ENCODE results near the gene APOD.
"Not testable (repeated sequence)": the region's sequence is repeated elsewhere in the genome, so short reads cannot be mapped to it uniquely, and the experiment has no call there.

DNA sequence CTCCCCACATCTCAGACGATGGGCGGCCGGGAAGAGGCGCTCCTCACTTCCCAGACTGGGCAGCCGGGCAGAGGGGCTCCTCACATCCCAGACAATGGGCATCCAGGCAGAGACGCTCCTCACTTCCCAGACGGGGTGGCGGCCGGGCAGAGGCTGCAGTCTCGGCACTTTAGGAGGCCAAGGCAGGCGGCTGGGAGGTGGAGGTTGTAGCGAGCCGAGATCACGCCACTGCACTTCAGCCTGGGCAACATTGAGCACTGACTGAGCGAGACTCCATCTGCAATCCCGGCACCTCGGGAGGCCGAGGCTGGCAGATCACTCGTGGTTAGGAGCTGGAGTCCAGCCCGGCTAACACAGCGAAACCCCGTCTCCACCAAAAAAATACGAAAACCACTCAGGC lies 16.2 kb upstream of the APOD start:
- TF ChIP-seq, protein P1, sequence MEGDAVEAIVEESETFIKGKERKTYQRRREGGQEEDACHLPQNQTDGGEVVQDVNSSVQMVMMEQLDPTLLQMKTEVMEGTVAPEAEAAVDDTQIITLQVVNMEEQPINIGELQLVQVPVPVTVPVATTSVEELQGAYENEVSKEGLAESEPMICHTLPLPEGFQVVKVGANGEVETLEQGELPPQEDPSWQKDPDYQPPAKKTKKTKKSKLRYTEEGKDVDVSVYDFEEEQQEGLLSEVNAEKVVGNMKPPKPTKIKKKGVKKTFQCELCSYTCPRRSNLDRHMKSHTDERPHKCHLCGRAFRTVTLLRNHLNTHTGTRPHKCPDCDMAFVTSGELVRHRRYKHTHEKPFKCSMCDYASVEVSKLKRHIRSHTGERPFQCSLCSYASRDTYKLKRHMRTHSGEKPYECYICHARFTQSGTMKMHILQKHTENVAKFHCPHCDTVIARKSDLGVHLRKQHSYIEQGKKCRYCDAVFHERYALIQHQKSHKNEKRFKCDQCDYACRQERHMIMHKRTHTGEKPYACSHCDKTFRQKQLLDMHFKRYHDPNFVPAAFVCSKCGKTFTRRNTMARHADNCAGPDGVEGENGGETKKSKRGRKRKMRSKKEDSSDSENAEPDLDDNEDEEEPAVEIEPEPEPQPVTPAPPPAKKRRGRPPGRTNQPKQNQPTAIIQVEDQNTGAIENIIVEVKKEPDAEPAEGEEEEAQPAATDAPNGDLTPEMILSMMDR (conservative IDR thresholded peaks at IDR 0.05): not testable (repeated sequence)
- TF ChIP-seq ZFX (IDR thresholded peaks at IDR 0.05): not testable (repeated sequence)

Data from C4-2B (cell line).